GM10266 (cell line): Measurements from ENCODE around the gene CFAP73.
"Not testable (repeated sequence)": the region's sequence is repeated elsewhere in the genome, so short reads cannot be mapped to it uniquely, and the experiment has no call there.

ENCODE experiments used
- DNase-seq: peaks from one replicate; pipeline ENCODE4 v3.0.0; 2012; ENCODE audit errors: extremely low spot score
- CTCF ChIP-seq: IDR thresholded peaks from 2 replicates; pipeline ENCODE4 v1.5.1; 2012; ENCODE audit warnings: mild to moderate bottlenecking, low read depth; ENCODE audit not compliant: control insufficient read depth, insufficient read depth; ENCODE audit errors: missing control alignments

CFAP73 gene

GRCh38 chr12:113112043-113112899 is 37.3 kb upstream of the CFAP73 start:
- no peak for TF ChIP-seq CTCF
- DNase-seq: no peak

GRCh38 chr12:113113397-113113796 is 36.1 kb upstream of the CFAP73 start:
- TF ChIP-seq CTCF: no peak
- no peak for DNase-seq

- DNase-seq: no peak
- no peak for TF ChIP-seq CTCF
These were observed 34.9 kb upstream of the CFAP73 start for GRCh38 chr12:113114447-113115178.

- no peak for DNase-seq
- no peak for TF ChIP-seq CTCF
These were observed 33.9 kb upstream of the CFAP73 start for GRCh38 chr12:113115455-113116126.

GRCh38 chr12:113116875-113117274 is 32.6 kb upstream of the CFAP73 start:
- DNase-seq: no peak
- no peak for TF ChIP-seq CTCF

- not testable (repeated sequence) for DNase-seq
These were observed 31.8 kb upstream of the CFAP73 start for GRCh38 chr12:113117684-113118083.

GRCh38 chr12:113118142-113118541 is 31.4 kb upstream of the CFAP73 start:
- no peak for TF ChIP-seq CTCF

More at GRCh38 chr12:113118142-113118541, 31.4 kb upstream of the CFAP73 start:
- no peak for DNase-seq
